Mesenchymal stem cell (in vitro differentiated cells and primary cell): Measurements from ENCODE around the gene RAB40C.
A peak's percentile ranks its signal among the peaks of the same experiment; 100 is the strongest.

Experiments used
- DNase-seq: peaks from one replicate; pipeline ENCODE4 v3.0.0-alpha.2; 2013
- H2AFZ ChIP-seq: one replicate; pipeline ENCODE4 v1.6.1; 2013; ENCODE audit warnings: low read depth, mild to moderate bottlenecking, control low read depth, inconsistent platforms, low read length, moderate library complexity
- H2AK5ac ChIP-seq: 2 replicates; pipeline ENCODE4 v1.6.1; 2013; ENCODE audit warnings: low read length, moderate library complexity, mild to moderate bottlenecking, inconsistent platforms; ENCODE audit not compliant: severe bottlenecking
- H2BK120ac ChIP-seq: one replicate; pipeline ENCODE4 v1.6.1; 2013; ENCODE audit warnings: low read depth, mild to moderate bottlenecking, inconsistent platforms, low read length, moderate library complexity
- H2BK12ac ChIP-seq, 2 experiments: one replicate each; pipeline ENCODE4 v1.6.1; 2013; ENCODE audit warnings: inconsistent platforms in 2 of 2, low read length in 2 of 2, mild to moderate bottlenecking in 2 of 2, moderate library complexity in 2 of 2, control low read depth in 1 of 2
- H2BK15ac ChIP-seq: one replicate; pipeline ENCODE4 v1.6.1; 2013; ENCODE audit warnings: mild to moderate bottlenecking, low read depth, inconsistent platforms; ENCODE audit not compliant: poor library complexity, severe bottlenecking
- H2BK5ac ChIP-seq: 2 replicates; pipeline ENCODE4 v1.6.1; 2013; ENCODE audit warnings: low read depth, mild to moderate bottlenecking, low read length, control low read depth, inconsistent platforms; ENCODE audit not compliant: poor library complexity, severe bottlenecking
- H3K14ac ChIP-seq, 2 experiments: one replicate each; pipeline ENCODE4 v1.6.1; 2013; ENCODE audit warnings: inconsistent platforms in 2 of 2, low read length in 2 of 2, control low read depth in 1 of 2, mild to moderate bottlenecking in 1 of 2, moderate library complexity in 1 of 2
- H3K18ac ChIP-seq, 2 experiments: one replicate each; pipeline ENCODE4 v1.6.1; 2013; ENCODE audit warnings: inconsistent platforms in 2 of 2, low read length in 2 of 2, control low read depth in 1 of 2, low read depth in 1 of 2, mild to moderate bottlenecking in 1 of 2
- H3K23ac ChIP-seq, 2 experiments: one replicate each; pipeline ENCODE4 v1.6.1; 2013; ENCODE audit warnings: inconsistent platforms in 2 of 2, low read length in 2 of 2, mild to moderate bottlenecking in 2 of 2, moderate library complexity in 2 of 2, control low read depth in 1 of 2
- H3K27ac ChIP-seq: 2 replicates; pipeline ENCODE4 v1.5.1; 2013; ENCODE audit warnings: mild to moderate bottlenecking, moderate library complexity, low read length, control low read depth, inconsistent platforms; ENCODE audit not compliant: poor library complexity, severe bottlenecking
- H3K27me3 ChIP-seq, 2 experiments: 2 replicates each; pipeline versions ENCODE4 v1.6.1 to v1.7.0; 2013; ENCODE audit warnings: low read length in 2 of 2, mild to moderate bottlenecking in 2 of 2, moderate library complexity in 2 of 2, control low read depth in 1 of 2, inconsistent platforms in 1 of 2; ENCODE audit not compliant: control insufficient read depth in 1 of 2, insufficient read depth in 1 of 2
- H3K36me3 ChIP-seq, 2 experiments: 2 replicates each; pipeline versions ENCODE4 v1.6.1 to v1.7.0; 2013; ENCODE audit warnings: low read length in 2 of 2, control low read depth in 1 of 2, inconsistent platforms in 1 of 2, low read depth in 1 of 2, mild to moderate bottlenecking in 1 of 2; ENCODE audit not compliant: insufficient read depth in 2 of 2, control insufficient read depth in 1 of 2
- H3K4ac ChIP-seq, 2 experiments: one replicate each; pipeline ENCODE4 v1.6.1; 2013; ENCODE audit warnings: inconsistent platforms in 2 of 2, low read length in 2 of 2, mild to moderate bottlenecking in 2 of 2, moderate library complexity in 2 of 2, control low read depth in 1 of 2, low read depth in 1 of 2
- H3K4me1 ChIP-seq: 2 replicates; pipeline ENCODE4 v1.6.1; 2013; ENCODE audit warnings: low read depth, low read length, control low read depth; ENCODE audit not compliant: control insufficient read depth, insufficient read depth
- H3K4me2 ChIP-seq: 2 replicates; pipeline ENCODE4 v1.6.1; 2013; ENCODE audit warnings: low read length, mild to moderate bottlenecking, inconsistent platforms; ENCODE audit not compliant: poor library complexity, severe bottlenecking
- H3K4me3 ChIP-seq, 2 experiments: 2 replicates each; pipeline versions ENCODE4 v1.5.1 to v1.7.0; 2013; ENCODE audit warnings: low read length in 2 of 2, mild to moderate bottlenecking in 2 of 2, control low read depth in 1 of 2, low read depth in 1 of 2; ENCODE audit not compliant: insufficient read depth in 1 of 2
- H3K79me1 ChIP-seq: replicated peaks from 2 replicates; pipeline ENCODE4 v1.6.1; 2013; ENCODE audit warnings: mild to moderate bottlenecking, control low read depth, low read length, inconsistent platforms; ENCODE audit not compliant: poor library complexity, severe bottlenecking
- H3K9ac ChIP-seq: 2 replicates; pipeline ENCODE4 v1.7.0; 2013; ENCODE audit warnings: mild to moderate bottlenecking, low read length, moderate library complexity
- H3K9me3 ChIP-seq: 2 replicates; pipeline ENCODE4 v1.7.0; 2013; ENCODE audit warnings: mild to moderate bottlenecking, low read length; ENCODE audit not compliant: control insufficient read depth
- H4K8ac ChIP-seq: one replicate; pipeline ENCODE4 v1.6.1; 2013; ENCODE audit warnings: inconsistent platforms, mild to moderate bottlenecking, low read length, moderate library complexity
- H4K91ac ChIP-seq: one replicate; pipeline ENCODE4 v1.6.1; 2013; ENCODE audit warnings: mild to moderate bottlenecking, low read length, inconsistent platforms
- WGBS: methylation state at CpG from one replicate; pipeline ENCODE4 v1.1.7; 2013; ENCODE audit warnings: mixed read lengths; 5-methylcytosine and 5-hydroxymethylcytosine counted together

Gene RAB40C

DNA sequence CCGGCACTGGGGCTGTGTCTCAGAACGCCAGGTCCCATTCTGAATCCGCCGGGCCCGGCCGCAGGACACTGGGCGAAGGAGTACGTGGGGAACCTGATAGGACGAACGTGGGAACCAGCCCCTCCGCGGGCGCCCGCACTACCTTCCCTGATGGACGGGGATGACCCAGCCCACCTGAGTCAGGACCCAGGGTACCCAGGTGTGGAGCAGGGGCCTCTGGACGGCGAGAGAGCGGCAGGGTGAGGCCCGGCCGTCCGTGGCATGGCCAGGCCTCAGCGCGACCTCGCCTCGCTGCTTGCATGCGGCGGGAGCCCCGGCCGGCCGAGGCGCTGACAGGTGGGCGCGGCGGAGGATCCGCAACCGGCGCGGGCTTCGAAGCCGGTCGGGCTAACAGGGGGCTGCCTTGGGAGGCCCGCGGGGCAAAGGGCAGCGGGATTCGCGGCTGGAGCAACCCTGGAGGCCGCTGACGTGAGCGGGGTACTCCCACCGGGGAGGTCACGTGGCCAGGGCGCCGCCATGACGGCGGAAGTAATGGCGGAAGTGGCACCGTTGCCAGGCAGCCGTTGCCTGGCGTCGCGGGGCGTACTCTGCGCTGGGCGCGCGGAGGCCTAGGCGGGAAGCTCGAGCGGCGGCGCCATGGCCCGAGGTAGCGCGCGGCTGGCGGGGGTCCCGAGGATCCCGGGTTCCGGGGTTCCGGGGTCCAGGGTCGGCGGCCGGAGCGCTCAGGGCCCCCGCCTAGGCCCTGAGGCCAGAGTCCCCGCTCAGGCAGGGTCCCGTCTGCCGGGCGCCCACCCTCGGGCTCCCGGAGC, 59.1 kb downstream of the RAB40C start, which contains the start of gene WDR90:
Gene WDR90 (plus strand): TSS at position 585 of the 809 bp plus-strand sequence. CDS start 52 bp downstream, at position 637.
- Histone ChIP-seq H3K4me2 (peak within 1 kb of the TSS; percentile 88), H3K9ac (peak within 1 kb of the TSS; percentile 96), H2AFZ (peak within 1 kb of the TSS; percentile 46), H3K4me1 (peaks cover 44% of the 10 kb centered on the region), H3K14ac (peak within 1 kb of the TSS in 1 of 2 experiments; percentile 85), H2AK5ac (peak within 1 kb of the TSS; percentile 40), H4K91ac (peak within 1 kb of the TSS; percentile 36), H4K8ac (peak within 1 kb of the TSS; percentile 97), H3K18ac (peak within 1 kb of the TSS; percentile 86 to 89), H3K4ac (peak within 1 kb of the TSS; percentile 75 to 94), H2BK15ac (peak within 1 kb of the TSS; percentile 26), H2BK12ac (peak within 1 kb of the TSS in 1 of 2 experiments; percentile 9), H3K23ac (no peak within 1 kb of the TSS), H3K9me3 (no peaks in the 10 kb centered on the region), H3K27me3 (no peaks in the 10 kb centered on the region), H3K4me3 (peak within 1 kb of the TSS; percentile 67 to 79), H3K36me3 (peaks cover 11 to 63% of the 10 kb centered on the region in 2 experiments), H3K27ac (peak within 1 kb of the TSS; percentile 32), H2BK5ac (no peak within 1 kb of the TSS), H3K79me1 (peaks cover 30% of the 10 kb centered on the region), H2BK120ac (peak within 1 kb of the TSS; percentile 64)
- WGBS, result 13% methylated on average over 66 of the region's 91 CpGs
- peak; percentile 91 for DNase-seq

DNA sequence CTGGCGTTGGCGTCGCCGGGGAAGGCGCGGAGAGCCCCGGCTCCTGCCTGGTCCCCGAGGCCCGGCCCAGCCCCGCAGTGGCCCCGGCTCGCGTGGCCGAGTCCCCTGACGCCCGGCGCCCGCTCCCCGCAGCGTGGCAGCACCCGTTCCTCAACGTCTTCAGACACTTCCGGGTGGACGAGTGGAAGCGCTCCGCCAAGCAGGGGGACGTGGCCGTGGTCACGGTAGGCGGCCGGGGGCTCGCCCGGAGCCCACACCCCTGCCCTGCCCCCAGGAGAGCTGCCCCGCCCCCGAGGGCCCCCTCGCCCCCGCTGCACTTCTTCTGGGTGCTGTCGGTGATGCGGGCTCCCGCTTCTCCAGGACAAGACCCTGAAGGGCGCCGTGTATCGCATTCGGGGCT, 59.8 kb downstream of the RAB40C start:
- Histone ChIP-seq H3K27me3 (no peaks in the 10 kb centered on the region), H2BK5ac (no peak overlapping the region), H2BK12ac (no peak overlapping the region), H4K8ac (peak overlapping the region; percentile 85), H2AFZ (peak overlapping the region; percentile 15), H2BK15ac (no peak overlapping the region), H4K91ac (no peak overlapping the region), H2AK5ac (no peak overlapping the region), H2BK120ac (no peak overlapping the region), H3K23ac (no peak overlapping the region), H3K79me1 (peaks cover 27% of the 10 kb centered on the region), H3K27ac (no peak overlapping the region), H3K4me2 (peak overlapping the region; percentile 88), H3K4me1 (peaks cover 41% of the 10 kb centered on the region), H3K4ac (no peak overlapping the region), H3K9ac (peak overlapping the region; percentile 96), H3K4me3 (peak overlapping the region; percentile 67 to 79), H3K36me3 (peaks cover 12 to 65% of the 10 kb centered on the region in 2 experiments), H3K14ac (no peak overlapping the region), H3K9me3 (no peaks in the 10 kb centered on the region), H3K18ac (peak overlapping the region in 1 of 2 experiments; percentile 25)
- DNase-seq, result peak; percentile 34
- 11% methylated on average over 33 of the region's 44 CpGs for WGBS

GRCh38 chr16:651844-652243, 62.0 kb downstream of the RAB40C start:
- Histone ChIP-seq H3K4me3 (no peak overlapping the region), H2BK15ac (no peak overlapping the region), H2AFZ (no peak overlapping the region), H3K14ac (no peak overlapping the region), H2BK120ac (no peak overlapping the region), H3K36me3 (peaks cover 12 to 72% of the 10 kb centered on the region in 2 experiments), H4K8ac (no peak overlapping the region), H3K9ac (no peak overlapping the region), H3K4me1 (peaks cover 29% of the 10 kb centered on the region), H3K9me3 (no peaks in the 10 kb centered on the region), H2BK12ac (no peak overlapping the region), H3K27me3 (no peaks in the 10 kb centered on the region), H3K79me1 (peaks cover 13% of the 10 kb centered on the region), H3K4ac (no peak overlapping the region), H4K91ac (no peak overlapping the region), H2BK5ac (no peak overlapping the region), H3K18ac (no peak overlapping the region), H3K23ac (no peak overlapping the region), H3K4me2 (no peak overlapping the region), H3K27ac (no peak overlapping the region), H2AK5ac (no peak overlapping the region)
- 95% methylated on average over 22 of the region's 22 CpGs for WGBS
- no peak for DNase-seq

GRCh38 chr16:652454-653305, 62.8 kb downstream of the RAB40C start:
- Histone ChIP-seq H3K4me3 (no peak overlapping the region), H3K4me1 (peaks cover 24% of the 10 kb centered on the region), H3K27me3 (no peaks in the 10 kb centered on the region), H3K14ac (no peak overlapping the region), H3K27ac (no peak overlapping the region), H3K18ac (no peak overlapping the region), H2BK12ac (no peak overlapping the region), H2BK120ac (no peak overlapping the region), H2AK5ac (no peak overlapping the region), H3K23ac (no peak overlapping the region), H2BK5ac (no peak overlapping the region), H2BK15ac (no peak overlapping the region), H3K9me3 (no peaks in the 10 kb centered on the region), H3K79me1 (peaks cover 10% of the 10 kb centered on the region), H3K36me3 (peaks cover 12 to 72% of the 10 kb centered on the region in 2 experiments), H3K4ac (no peak overlapping the region), H4K91ac (no peak overlapping the region), H3K4me2 (no peak overlapping the region), H4K8ac (no peak overlapping the region), H3K9ac (no peak overlapping the region), H2AFZ (no peak overlapping the region)
- no peak for DNase-seq
- WGBS, result 89% methylated on average over 28 of the region's 28 CpGs
